ENCODE data around the gene KIF1B. TPM values are rescaled to one million over a fixed set of nuclear protein-coding genes. Genes with fewer than 3 reads are reported as not detected.

The KIF1B gene
- 10 to 100 TPM; 39.2 to 51.4 (median 42.2) TPM for polyA plus RNA-seq (ENCODE audit: insufficient read length in 4 of 4)

GRCh38 chr1:10209905-10210810 is at the start of gene KIF1B:
Gene KIF1B, plus strand, starts transcription at chr1:10210570. Its CDS starts 21,759 bp downstream, at chr1:10232329.
- DNase-seq (ENCODE audit: low read depth in 4 of 4, low spot score in 2 of 4): peak; percentile 89 to 96 (median 95)

GRCh38 chr1:10160907-10161490 is 49.4 kb upstream of the KIF1B start:
- no peak for DNase-seq (ENCODE audit: low read depth in 4 of 4, low spot score in 2 of 4)

- DNase-seq (ENCODE audit: low read depth in 4 of 4, low spot score in 2 of 4): no peak
Measured at GRCh38 chr1:10161541-10162290, 48.7 kb upstream of the KIF1B start.

GRCh38 chr1:10168912-10169514 is 41.4 kb upstream of the KIF1B start:
- no peak for DNase-seq (ENCODE audit: low read depth in 4 of 4, low spot score in 2 of 4)

- DNase-seq (ENCODE audit: low read depth in 4 of 4, low spot score in 2 of 4): no peak
Measured at GRCh38 chr1:10170239-10170574, 40.2 kb upstream of the KIF1B start.

GRCh38 chr1:10171105-10171767 is 39.1 kb upstream of the KIF1B start:
- no peak for DNase-seq (ENCODE audit: low read depth in 4 of 4, low spot score in 2 of 4)

- DNase-seq (ENCODE audit: low read depth in 4 of 4, low spot score in 2 of 4): no peak
Measured at GRCh38 chr1:10171995-10172669, 38.2 kb upstream of the KIF1B start.

- no peak for DNase-seq (ENCODE audit: low read depth in 4 of 4, low spot score in 2 of 4)
Measured at GRCh38 chr1:10173582-10173981, 36.8 kb upstream of the KIF1B start.

GRCh38 chr1:10177876-10178275 is 32.5 kb upstream of the KIF1B start:
- no peak for DNase-seq (ENCODE audit: low read depth in 4 of 4, low spot score in 2 of 4)

- no peak for DNase-seq (ENCODE audit: low read depth in 4 of 4, low spot score in 2 of 4)
Measured at GRCh38 chr1:10178597-10179405, 31.6 kb upstream of the KIF1B start.

- no peak for DNase-seq (ENCODE audit: low read depth in 4 of 4, low spot score in 2 of 4)
Measured at GRCh38 chr1:10179406-10180091, 30.8 kb upstream of the KIF1B start.

- DNase-seq (ENCODE audit: low read depth in 4 of 4, low spot score in 2 of 4): no peak
Measured at GRCh38 chr1:10181154-10181553, 29.2 kb upstream of the KIF1B start.

GRCh38 chr1:10185759-10186158 is 24.6 kb upstream of the KIF1B start:
- DNase-seq (ENCODE audit: low read depth in 4 of 4, low spot score in 2 of 4): no peak

- no peak for DNase-seq (ENCODE audit: low read depth in 4 of 4, low spot score in 2 of 4)
Measured at GRCh38 chr1:10186331-10187025, 23.9 kb upstream of the KIF1B start.

GRCh38 chr1:10187026-10187334 is 23.4 kb upstream of the KIF1B start:
- no peak for DNase-seq (ENCODE audit: low read depth in 4 of 4, low spot score in 2 of 4)

- DNase-seq (ENCODE audit: low read depth in 4 of 4, low spot score in 2 of 4): no peak
Measured at GRCh38 chr1:10188133-10188650, 22.2 kb upstream of the KIF1B start.

GRCh38 chr1:10189659-10190058 is 20.7 kb upstream of the KIF1B start:
- no peak for DNase-seq (ENCODE audit: low read depth in 4 of 4, low spot score in 2 of 4)

- DNase-seq (ENCODE audit: low read depth in 4 of 4, low spot score in 2 of 4): no peak
Measured at GRCh38 chr1:10192263-10192662, 18.1 kb upstream of the KIF1B start.

Data from left renal cortex interstitium (tissue), 4 donors.